HFFc6 (cell line): ENCODE measurements around the gene INTU. TPM values are rescaled to one million over a fixed set of nuclear protein-coding genes. Genes with fewer than 3 reads are reported as not detected.
A peak's percentile ranks its signal among the peaks of the same experiment; 100 is the strongest.

Source experiments
- DNase-seq: peaks from one replicate; pipeline ENCODE4 v3.0.0-alpha.2; 2018
- H3K27ac Mint-ChIP-seq: 2 replicates; pipeline ENCODE4 v1.8.0; 2020; ENCODE audit warnings: mild to moderate bottlenecking, mixed read lengths
- H3K27me3 Mint-ChIP-seq: 2 replicates; pipeline ENCODE4 v1.8.0; 2021; ENCODE audit warnings: mild to moderate bottlenecking, moderate library complexity, mixed read lengths; ENCODE audit not compliant: insufficient read depth
- H3K36me3 Mint-ChIP-seq: 2 replicates; pipeline ENCODE4 v1.8.0; 2021; ENCODE audit warnings: low read depth, mixed read lengths
- H3K4me1 Mint-ChIP-seq: 2 replicates; pipeline ENCODE4 v1.8.0; 2020; ENCODE audit warnings: low read depth, mixed read lengths
- H3K4me3 Mint-ChIP-seq: 2 replicates; pipeline ENCODE4 v1.8.0; 2020; ENCODE audit warnings: mild to moderate bottlenecking, moderate library complexity, mixed read lengths
- H3K9me3 Mint-ChIP-seq: 2 replicates; pipeline ENCODE4 v1.8.0; 2020; ENCODE audit warnings: mild to moderate bottlenecking, mixed read lengths
- CTCF ChIP-seq: fragments of 200-600 bp; sonication (generic); IDR thresholded peaks from 2 replicates; pipeline ENCODE4 v1.5.0; 2021; ENCODE audit warnings: antibody characterized with exemption, mild to moderate bottlenecking
- total RNA-seq, 6 experiments: library from RNA; stranded (reverse); fragmentation: NEBNext Ultra II Directional; extraction: Animal tissue kit (Norgen Biotek cat#: 25700); gene quantifications; 2 replicates in 1 of 6; 3 replicates in 5 of 6; pipeline ENCODE4 v1.2.3, GENCODE V29; 2021

Gene INTU
- total RNA-seq, 6 experiments from 2014 or later = 3.6 to 5.7 (median 5.0) TPM

- TF ChIP-seq CTCF = no peak
- no peaks in the 10 kb centered on the region for H3K9me3 Mint-ChIP-seq
- H3K27me3 Mint-ChIP-seq = no peaks in the 10 kb centered on the region; the same call in 1 of the 2 replicates
- no peak within 1 kb of the TSS for H3K4me3 Mint-ChIP-seq
- H3K27ac Mint-ChIP-seq = no peak within 1 kb of the TSS
- DNase-seq = no peak
- no peaks in the 10 kb centered on the region for H3K36me3 Mint-ChIP-seq
- H3K4me1 Mint-ChIP-seq = no peaks in the 10 kb centered on the region
Measured at GRCh38 chr4:127730142-127730913, 97.6 kb downstream of the INTU start, which contains the start of gene SLC25A31. Gene SLC25A31 (plus strand): TSS chr4:127730400. CDS start chr4:127730546, 146 bp downstream.

- no peak for DNase-seq
Measured at GRCh38 chr4:127731406-127731805, 98.6 kb downstream of the INTU start.

GRCh38 chr4:127732623-127733328 is 100.0 kb downstream of the INTU start:
- DNase-seq = peak; percentile 28
- Mint-ChIP-seq H3K27ac (no peak overlapping the region), H3K27me3 (no peaks in the 10 kb centered on the region; the same call in 1 of the 2 replicates), H3K4me3 (no peak overlapping the region), H3K9me3 (no peaks in the 10 kb centered on the region), H3K36me3 (no peaks in the 10 kb centered on the region), H3K4me1 (no peaks in the 10 kb centered on the region)
- TF ChIP-seq CTCF = peak; percentile 78

More at GRCh38 chr4:127731406-127731805, 98.6 kb downstream of the INTU start:
- no peak for TF ChIP-seq CTCF
- Mint-ChIP-seq H3K4me3 (no peak overlapping the region), H3K4me1 (no peaks in the 10 kb centered on the region), H3K27me3 (no peaks in the 10 kb centered on the region; the same call in 1 of the 2 replicates), H3K9me3 (no peaks in the 10 kb centered on the region), H3K27ac (no peak overlapping the region), H3K36me3 (no peaks in the 10 kb centered on the region)

- TF ChIP-seq CTCF = no peak
- no peak for DNase-seq
- Mint-ChIP-seq H3K9me3 (no peaks in the 10 kb centered on the region), H3K4me3 (no peak overlapping the region), H3K36me3 (no peaks in the 10 kb centered on the region), H3K4me1 (no peaks in the 10 kb centered on the region), H3K27me3 (peaks cover under 1% of the 10 kb centered on the region; the same call in 1 of the 2 replicates), H3K27ac (no peak overlapping the region)
Measured at GRCh38 chr4:127734976-127735375, 102.2 kb downstream of the INTU start.

GRCh38 chr4:127737295-127737694 is 104.5 kb downstream of the INTU start:
- Mint-ChIP-seq H3K27ac (no peak overlapping the region), H3K4me1 (no peaks in the 10 kb centered on the region), H3K9me3 (no peaks in the 10 kb centered on the region), H3K27me3 (peaks cover 2% of the 10 kb centered on the region), H3K36me3 (no peaks in the 10 kb centered on the region), H3K4me3 (no peak overlapping the region)
- DNase-seq = no peak
- no peak for TF ChIP-seq CTCF
